Measurements from ENCODE around the gene NCOA7.

DNA sequence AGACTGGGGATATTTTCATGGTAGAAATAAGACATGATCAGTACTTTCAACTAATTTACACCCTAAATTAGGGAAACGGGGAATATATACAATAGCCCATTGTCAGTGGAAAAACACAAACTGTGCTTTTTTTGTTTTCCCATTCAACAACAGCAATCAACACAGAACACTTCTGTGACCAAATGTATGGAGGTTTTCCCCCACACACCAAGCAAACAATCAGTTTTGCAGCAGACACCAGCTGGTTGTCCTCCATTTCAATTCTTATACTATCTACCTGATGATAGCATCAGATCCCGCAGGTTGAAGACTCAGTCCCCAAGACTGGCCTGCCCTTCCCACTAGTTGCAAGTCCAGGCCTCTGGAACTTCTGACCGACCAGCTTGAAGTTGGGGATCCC, 170.4 kb downstream of the NCOA7 start:
- TF ChIP-seq CTCF (IDR thresholded peaks at IDR 0.05) (no peak), POLR2A (IDR thresholded peaks at IDR 0.05) (no peak), EP300 (IDR thresholded peaks at IDR 0.05) (no peak), POLR2AphosphoS5 (IDR thresholded peaks at IDR 0.05) (no peak)

Data from upper lobe of left lung (tissue), 4 donors.